Right atrium auricular region (tissue), 2 donors: ENCODE results near the gene EIF4E2. TPM values are rescaled to one million over a fixed set of nuclear protein-coding genes. Genes with fewer than 3 reads are reported as not detected.

Source experiments
- DNase-seq: peaks from one replicate; pipeline ENCODE4 v3.0.0-alpha.2; 2019; ENCODE audit warnings: low spot score
- H3K27ac ChIP-seq, 2 donors: fragments of 200-600 bp; sonication (generic); 1 replicate in 1 of 2; 2 replicates in 1 of 2; pipeline ENCODE4 v1.5.1; 2016 to 2019
- H3K27me3 ChIP-seq, 2 donors: fragments of 200-600 bp; sonication (generic); one replicate each; pipeline versions ENCODE4 v1.5.1 to v1.6.0; 2017 to 2019
- H3K36me3 ChIP-seq: fragments of 200-600 bp; sonication (generic); one replicate; pipeline ENCODE4 v1.5.1; 2016
- H3K4me1 ChIP-seq, 2 donors: fragments of 200-600 bp; sonication (generic); one replicate each; pipeline versions ENCODE4 v1.5.1 to v1.6.0; 2017 to 2019
- H3K4me3 ChIP-seq, 2 donors: fragments of 200-600 bp; sonication (generic); 1 replicate in 1 of 2; 2 replicates in 1 of 2; pipeline ENCODE4 v1.5.1; 2017 to 2019; ENCODE audit warnings: mild to moderate bottlenecking in 1 of 2, moderate library complexity in 1 of 2
- H3K9me3 ChIP-seq, 2 donors: fragments of 200-600 bp; sonication (generic); one replicate each; pipeline ENCODE4 v1.5.1; 2019
- CTCF ChIP-seq, 2 donors: fragments of 200-600 bp; sonication (generic); IDR thresholded peaks; one replicate each; pipeline ENCODE4 v1.5.1; 2019; ENCODE audit warnings: antibody characterized with exemption in 2 of 2
- total RNA-seq, 2 donors: library from RNA; depleted of rRNA; stranded (reverse); fragments of >200 nt; gene quantifications; one replicate each; pipeline ENCODE4 v1.1.0, GENCODE V29; 2016

The EIF4E2 gene
- total RNA-seq, 2 donors from 2014 or later: 23.3 to 23.4 TPM

GRCh38 chr2:232604535-232604934 is 54.0 kb downstream of the EIF4E2 start:
- TF ChIP-seq CTCF (IDR thresholded peaks at IDR 0.05): no peak
- DNase-seq: no peak

GRCh38 chr2:232607011-232607410 is 56.5 kb downstream of the EIF4E2 start:
- TF ChIP-seq CTCF (IDR thresholded peaks at IDR 0.05): no peak
- DNase-seq: no peak
- Histone ChIP-seq H3K27me3 (no peaks in the 10 kb centered on the region), H3K27ac (no peak overlapping the region), H3K36me3 (no peaks in the 10 kb centered on the region), H3K4me3 (no peak overlapping the region), H3K9me3 (no peaks in the 10 kb centered on the region), H3K4me1 (peaks cover 0 to 3% of the 10 kb centered on the region in 2 donors)

More at GRCh38 chr2:232604535-232604934, 54.0 kb downstream of the EIF4E2 start:
- H3K9me3 ChIP-seq: no peaks in the 10 kb centered on the region
- no peaks in the 10 kb centered on the region for H3K27me3 ChIP-seq
- H3K4me3 ChIP-seq: no peak overlapping the region
- H3K36me3 ChIP-seq: no peaks in the 10 kb centered on the region
- peaks cover 0 to 3% of the 10 kb centered on the region in 2 donors for H3K4me1 ChIP-seq
- no peak overlapping the region for H3K27ac ChIP-seq

- Histone ChIP-seq H3K4me3 (no peak overlapping the region), H3K36me3 (no peaks in the 10 kb centered on the region), H3K9me3 (no peaks in the 10 kb centered on the region), H3K27ac (no peak overlapping the region), H3K4me1 (peaks cover 0 to 3% of the 10 kb centered on the region in 2 donors), H3K27me3 (no peaks in the 10 kb centered on the region)
- no peak for DNase-seq
- TF ChIP-seq CTCF (IDR thresholded peaks at IDR 0.05): no peak
These were observed 59.1 kb downstream of the EIF4E2 start for GRCh38 chr2:232609607-232610006.

GRCh38 chr2:232610081-232610480 is 59.6 kb downstream of the EIF4E2 start:
- Histone ChIP-seq H3K9me3 (no peaks in the 10 kb centered on the region), H3K27ac (no peak overlapping the region), H3K36me3 (no peaks in the 10 kb centered on the region), H3K27me3 (no peaks in the 10 kb centered on the region), H3K4me1 (peaks cover 0 to 3% of the 10 kb centered on the region in 2 donors), H3K4me3 (no peak overlapping the region)
- DNase-seq: no peak
- TF ChIP-seq CTCF (IDR thresholded peaks at IDR 0.05): no peak

GRCh38 chr2:232611061-232611460 is 60.6 kb downstream of the EIF4E2 start:
- no peaks in the 10 kb centered on the region for H3K27me3 ChIP-seq
- no peak for TF ChIP-seq CTCF (IDR thresholded peaks at IDR 0.05)
- no peak overlapping the region for H3K4me3 ChIP-seq

GRCh38 chr2:232611559-232612218 is 61.2 kb downstream of the EIF4E2 start:
- Histone ChIP-seq H3K9me3 (no peaks in the 10 kb centered on the region), H3K4me3 (no peak overlapping the region), H3K4me1 (no peaks in the 10 kb centered on the region), H3K36me3 (no peaks in the 10 kb centered on the region), H3K27ac (no peak overlapping the region), H3K27me3 (no peaks in the 10 kb centered on the region)
- no peak for DNase-seq
- TF ChIP-seq CTCF (IDR thresholded peaks at IDR 0.05): peak; percentile 76 to 87

More at GRCh38 chr2:232611061-232611460, 60.6 kb downstream of the EIF4E2 start:
- H3K9me3 ChIP-seq: no peaks in the 10 kb centered on the region
- peaks cover 0 to 3% of the 10 kb centered on the region in 2 donors for H3K4me1 ChIP-seq
- H3K36me3 ChIP-seq: no peaks in the 10 kb centered on the region
- no peak for DNase-seq
- no peak overlapping the region for H3K27ac ChIP-seq
